BJ (cell line): ENCODE measurements around the gene DNM3. TPM values are rescaled to one million over a fixed set of nuclear protein-coding genes. Genes with fewer than 3 reads are reported as not detected.
A peak's percentile ranks its signal among the peaks of the same experiment; 100 is the strongest.
"Not testable (repeated sequence)": the region's sequence is repeated elsewhere in the genome, so short reads cannot be mapped to it uniquely, and the experiment has no call there.

ENCODE experiments used
- CTCF ChIA-PET: fragments of 350-600 bp; formaldehyde crosslinking; extraction: SDS; loops from one replicate; lab custom pipeline; 2021; ENCODE audit warnings: antibody characterized with exemption, inconsistent platforms; lab: Yijun Ruan, JAX
- POLR2A ChIA-PET: fragments of 300-600 bp; sonication (Branson Sonifier 250); formaldehyde crosslinking; extraction: SDS; loops from one replicate; lab custom pipeline; 2021; ENCODE audit warnings: antibody characterized with exemption; lab: Charles Lee
- DNase-seq: peaks from one replicate; pipeline ENCODE4 v3.0.0-alpha.2; 2011; ENCODE audit warnings: low read depth
- H3K27me3 ChIP-seq: 2 replicates; pipeline ENCODE4 v1.6.0; 2011; ENCODE audit warnings: low read length; ENCODE audit not compliant: control insufficient read depth, insufficient read depth
- H3K36me3 ChIP-seq: 2 replicates; pipeline ENCODE4 v1.5.1; 2011; ENCODE audit warnings: low read length; ENCODE audit not compliant: control insufficient read depth, insufficient read depth
- H3K4me3 ChIP-seq: 2 replicates; pipeline ENCODE4 v1.5.1; 2011; ENCODE audit warnings: low read depth, mild to moderate bottlenecking, control low read depth, low read length
- CTCF ChIP-seq: IDR thresholded peaks from 2 replicates; pipeline ENCODE4 v1.5.1; 2011; ENCODE audit warnings: low read depth, mild to moderate bottlenecking, control low read depth, inconsistent platforms, low read length, moderate library complexity; ENCODE audit not compliant: insufficient read depth
- polyA plus RNA-seq: library from polyadenylated mRNA; depleted of rRNA; stranded (reverse); fragments of >200 nt; gene quantifications from 2 replicates; pipeline ENCODE4 v1.2.3, GENCODE V29; 2011

The DNM3 gene
- polyA plus RNA-seq, 1 experiment = 0.26 TPM

GRCh38 chr1:172431721-172432192 is 590.5 kb downstream of the DNM3 start:
- TF ChIP-seq CTCF = no peak
- H3K36me3 ChIP-seq = peaks cover 2% of the 10 kb centered on the region; the same call in 1 of the 2 replicates
- H3K27me3 ChIP-seq = no peaks in the 10 kb centered on the region
- ChIA-PET CTCF (interaction anchor here (0.9 to 7.3 kb wide), 4 partner anchors 11 to 446 kb away, joined by 3 to 49 read pairs (median 4); no protein-coding TSS in a partner anchor), POLR2A (no interaction called here)
- DNase-seq = no peak
- no peak overlapping the region for H3K4me3 ChIP-seq

GRCh38 chr1:172437183-172437582 is 595.9 kb downstream of the DNM3 start:
- POLR2A ChIA-PET, DNase-seq, H3K27me3 ChIP-seq, H3K36me3 ChIP-seq, H3K4me3 ChIP-seq: not testable (repeated sequence)
- CTCF ChIA-PET = interaction anchor here (1.1 kb wide), 1 partner anchor 9 kb away, joined by 5 read pairs; no protein-coding TSS in a partner anchor

GRCh38 chr1:172442404-172442803 is 601.1 kb downstream of the DNM3 start:
- CTCF ChIA-PET = interaction anchor here (1.0 to 3.6 kb wide), 9 partner anchors 11 to 641 kb away, joined by 3 to 20 read pairs (median 4); no protein-coding TSS in a partner anchor
- POLR2A ChIA-PET = no interaction called here
- H3K4me3 ChIP-seq = no peak overlapping the region

GRCh38 chr1:172442843-172443565 is 601.7 kb downstream of the DNM3 start:
- Histone ChIP-seq H3K4me3 (peak overlapping the region; percentile 92), H3K36me3 (peaks cover 1% of the 10 kb centered on the region; the same call in 1 of the 2 replicates), H3K27me3 (no peaks in the 10 kb centered on the region)
- CTCF ChIA-PET = interaction anchor here (0.7 to 3.6 kb wide), 14 partner anchors 10 to 642 kb away, joined by 3 to 20 read pairs (median 4); no protein-coding TSS in a partner anchor
- TF ChIP-seq CTCF = no peak
- DNase-seq = no peak
- POLR2A ChIA-PET = no interaction called here

More at GRCh38 chr1:172442404-172442803, 601.1 kb downstream of the DNM3 start:
- DNase-seq = no peak
- Histone ChIP-seq H3K36me3 (peaks cover 1% of the 10 kb centered on the region; the same call in 1 of the 2 replicates), H3K27me3 (no peaks in the 10 kb centered on the region)
- no peak for TF ChIP-seq CTCF

- Histone ChIP-seq H3K4me3 (peak within 1 kb of the TSS; percentile 92), H3K27me3 (no peaks in the 10 kb centered on the region), H3K36me3 (peaks cover 1% of the 10 kb centered on the region; the same call in 1 of the 2 replicates)
- peak; percentile 97 for TF ChIP-seq CTCF
- ChIA-PET CTCF (interaction anchor here (0.6 to 3.6 kb wide), 23 partner anchors 8 to 642 kb away, joined by 3 to 20 read pairs (median 3); partner anchors contain the start of gene SUCO), POLR2A (no interaction called here)
- DNase-seq = no peak
Observed at GRCh38 chr1:172443666-172444453, 602.6 kb downstream of the DNM3 start, which contains the start of gene PIGC. PIGC (minus strand) TSS chr1:172444069; CDS start chr1:172442622, 1,447 bp downstream.
